Measurements from ENCODE around the gene MARCO.

The MARCO gene

GRCh38 chr2:118974103-118974993 is 32.4 kb downstream of the MARCO start:
- no peak for DNase-seq
- no peak for TF ChIP-seq CTCF (IDR thresholded peaks at IDR 0.05)
- Mint-ChIP-seq H3K4me3 (no peak overlapping the region), H3K27me3 (ENCODE audit: low read depth, poor library complexity) (peaks cover 58% of the 10 kb centered on the region), H3K9me3 (no peaks in the 10 kb centered on the region), H3K27ac (no peak overlapping the region), H3K4me1 (peaks cover 6% of the 10 kb centered on the region), H3K36me3 (ENCODE audit: low read depth) (no peaks in the 10 kb centered on the region)

GRCh38 chr2:118975133-118975532 is 33.1 kb downstream of the MARCO start:
- Mint-ChIP-seq H3K9me3 (no peaks in the 10 kb centered on the region), H3K4me1 (peaks cover 6% of the 10 kb centered on the region), H3K27ac (no peak overlapping the region), H3K27me3 (ENCODE audit: low read depth, poor library complexity) (peaks cover 62% of the 10 kb centered on the region), H3K36me3 (ENCODE audit: low read depth) (no peaks in the 10 kb centered on the region), H3K4me3 (no peak overlapping the region)
- TF ChIP-seq CTCF (IDR thresholded peaks at IDR 0.05): no peak
- DNase-seq: no peak

GRCh38 chr2:118978064-118978463 is 36.1 kb downstream of the MARCO start:
- Mint-ChIP-seq H3K27ac (no peak overlapping the region), H3K4me3 (no peak overlapping the region), H3K36me3 (ENCODE audit: low read depth) (no peaks in the 10 kb centered on the region), H3K27me3 (ENCODE audit: low read depth, poor library complexity) (peaks cover 63% of the 10 kb centered on the region), H3K9me3 (no peaks in the 10 kb centered on the region), H3K4me1 (peaks cover 6% of the 10 kb centered on the region)
- no peak for TF ChIP-seq CTCF (IDR thresholded peaks at IDR 0.05)
- no peak for DNase-seq

- no peak for TF ChIP-seq CTCF (IDR thresholded peaks at IDR 0.05)
- DNase-seq: no peak
- H3K4me3 Mint-ChIP-seq: no peak overlapping the region
- no peak overlapping the region for H3K27ac Mint-ChIP-seq
- H3K27me3 Mint-ChIP-seq (ENCODE audit: low read depth, poor library complexity): peaks cover 61% of the 10 kb centered on the region
- no peaks in the 10 kb centered on the region for H3K9me3 Mint-ChIP-seq
- H3K36me3 Mint-ChIP-seq (ENCODE audit: low read depth): no peaks in the 10 kb centered on the region
- H3K4me1 Mint-ChIP-seq: peaks cover 6% of the 10 kb centered on the region
These were observed 37.3 kb downstream of the MARCO start for GRCh38 chr2:118979152-118979861.

GRCh38 chr2:118980022-118980421 is 38.0 kb downstream of the MARCO start:
- Mint-ChIP-seq H3K27ac (no peak overlapping the region), H3K27me3 (ENCODE audit: low read depth, poor library complexity) (peaks cover 53% of the 10 kb centered on the region), H3K9me3 (no peaks in the 10 kb centered on the region), H3K4me3 (no peak overlapping the region), H3K36me3 (ENCODE audit: low read depth) (no peaks in the 10 kb centered on the region), H3K4me1 (peaks cover 6% of the 10 kb centered on the region)
- DNase-seq: no peak
- TF ChIP-seq CTCF (IDR thresholded peaks at IDR 0.05): no peak
